Lung (tissue), 12 donors: Measurements from ENCODE around the gene PEX10. TPM values are rescaled to one million over a fixed set of nuclear protein-coding genes. Genes with fewer than 3 reads are reported as not detected.

Experiments
- ATAC-seq: fragments of 200-7000 bp; cut with Tn5 transposase; one replicate; pipeline ENCODE4 v1.9.1; 2020; ENCODE audit warnings: moderate number of reproducible peaks; ENCODE audit not compliant: insufficient read depth, low FRiP score
- DNase-seq, 3 donors: peaks; one replicate each; pipeline ENCODE4 v3.0.0-alpha.2; 2013 to 2017
- H3K27ac ChIP-seq, 2 donors: one replicate each; pipeline ENCODE4 v1.5.1; 2013; ENCODE audit warnings: mild to moderate bottlenecking in 2 of 2, moderate library complexity in 2 of 2, control low read depth in 1 of 2, inconsistent platforms in 1 of 2, low read depth in 1 of 2, low read length in 1 of 2
- H3K27me3 ChIP-seq, 3 donors: one replicate each; pipeline ENCODE4 v1.5.1; 2013; ENCODE audit warnings: low read length in 2 of 3; ENCODE audit not compliant: control insufficient read depth in 3 of 3, insufficient read depth in 3 of 3
- H3K36me3 ChIP-seq, 4 donors: one replicate each; pipeline ENCODE4 v1.5.1; 2013; ENCODE audit warnings: low read length in 4 of 4, mild to moderate bottlenecking in 1 of 4, moderate library complexity in 1 of 4; ENCODE audit not compliant: control insufficient read depth in 4 of 4, insufficient read depth in 4 of 4
- H3K4me1 ChIP-seq, 5 donors: one replicate each; pipeline ENCODE4 v1.5.1; 2013; ENCODE audit warnings: low read length in 5 of 5, mild to moderate bottlenecking in 2 of 5, moderate library complexity in 1 of 5; ENCODE audit not compliant: control insufficient read depth in 5 of 5, insufficient read depth in 5 of 5
- H3K4me3 ChIP-seq: one replicate; pipeline ENCODE4 v1.5.1; 2013; ENCODE audit warnings: mild to moderate bottlenecking, control low read depth, moderate library complexity
- H3K9ac ChIP-seq, 2 donors: one replicate each; pipeline ENCODE4 v1.5.1; 2013; ENCODE audit warnings: low read length in 2 of 2, control low read depth in 1 of 2; ENCODE audit not compliant: insufficient read depth in 1 of 2
- H3K9me3 ChIP-seq, 4 donors: one replicate each; pipeline ENCODE4 v1.5.1; 2013; ENCODE audit warnings: low read length in 3 of 4, mild to moderate bottlenecking in 1 of 4, moderate library complexity in 1 of 4; ENCODE audit not compliant: control insufficient read depth in 4 of 4, insufficient read depth in 3 of 4
- CTCF ChIP-seq: IDR thresholded peaks from 2 replicates; pipeline ENCODE4 v1.5.1; 2012; ENCODE audit warnings: mild to moderate bottlenecking; ENCODE audit errors: control extremely low read depth, extremely low read depth
- WGBS, 2 donors: extraction: QIAGEN DNeasy Blood & Tissue Kit; methylation state at CpG; one replicate each; pipeline ENCODE4 v1.1.7; 2013; 5-methylcytosine and 5-hydroxymethylcytosine counted together
- polyA plus RNA-seq, 2 donors: library from polyadenylated mRNA; stranded (reverse); fragments of 200-250 nt; gene quantifications; one replicate each; pipeline ENCODE4 v1.2.1, GENCODE V29; 2013
- total RNA-seq, 2 donors: library from RNA; depleted of rRNA in 1 of 2; stranded (reverse); fragments of >200 nt in 1 of 2; gene quantifications; one replicate each; pipeline ENCODE4 v1.2.1, GENCODE V29; 2014 to 2021
- donor health status: control.
- donor health status: control.
- donor health status: Bipolar disorder and iron deficiency.
- donor health status: healthy.
- donor health status: DM: yes; HTN: yes; CAD: no.

PEX10 gene
- total and polyA plus RNA-seq, 4 donors, result 15.7 to 25.4 (median 20.5) TPM

- peak in 1 of 3 donors; percentile 32 for DNase-seq
- 57% methylated on average over 18 to 21 of the region's 21 CpGs for WGBS, 2 donors
Measured at GRCh38 chr1:2452201-2452931, 40.0 kb upstream of the PEX10 start.

GRCh38 chr1:2451741-2452140 is 39.4 kb upstream of the PEX10 start:
- DNase-seq (no peak), ATAC-seq (no peak)
- no peak overlapping the region for H3K27ac ChIP-seq
- no peak for TF ChIP-seq CTCF
- H3K4me3 ChIP-seq, result no peak overlapping the region
- WGBS, 2 donors, result 32 to 42% methylated on average over 18 of the region's 18 CpGs
- no peaks in the 10 kb centered on the region for H3K36me3 ChIP-seq
- H3K27me3 ChIP-seq, result peaks cover 0 to 12% (median 5%) of the 10 kb centered on the region in 3 donors
- no peak overlapping the region for H3K9ac ChIP-seq
- H3K4me1 ChIP-seq, result peaks cover 0 to 7% (median 0%) of the 10 kb centered on the region in 5 donors
- no peaks in the 10 kb centered on the region for H3K9me3 ChIP-seq

More at GRCh38 chr1:2452201-2452931, 40.0 kb upstream of the PEX10 start:
- Histone ChIP-seq H3K36me3 (no peaks in the 10 kb centered on the region), H3K27ac (no peak overlapping the region), H3K4me3 (no peak overlapping the region), H3K4me1 (peaks cover 0 to 7% (median 0%) of the 10 kb centered on the region in 5 donors), H3K9ac (no peak overlapping the region), H3K27me3 (peaks cover 0 to 12% (median 5%) of the 10 kb centered on the region in 3 donors), H3K9me3 (no peaks in the 10 kb centered on the region)
- ATAC-seq, result no peak
- no peak for TF ChIP-seq CTCF

GRCh38 chr1:2449636-2450454 is 37.5 kb upstream of the PEX10 start:
- Histone ChIP-seq H3K9ac (no peak overlapping the region), H3K36me3 (no peaks in the 10 kb centered on the region), H3K27me3 (peaks cover 0 to 11% (median 8%) of the 10 kb centered on the region in 3 donors), H3K4me3 (no peak overlapping the region), H3K27ac (no peak overlapping the region), H3K9me3 (no peaks in the 10 kb centered on the region), H3K4me1 (peaks cover 0 to 7% (median 0%) of the 10 kb centered on the region in 5 donors)
- WGBS, 2 donors, result 64 to 84% methylated on average over 23 of the region's 23 CpGs
- no peak for ATAC-seq
- TF ChIP-seq CTCF, result no peak
- DNase-seq, result no peak
